GM23338 (cell line): ENCODE measurements around the gene FOXI1. TPM values are rescaled to one million over a fixed set of nuclear protein-coding genes. Genes with fewer than 3 reads are reported as not detected.

Experiments
- ATAC-seq: fragments of 200-7000 bp; cut with Tn5 transposase; 3 replicates; pipeline ENCODE4 v1.9.1; 2020
- DNase-seq: peaks from one replicate; pipeline ENCODE4 v3.0.0-alpha.2; 2015; ENCODE audit warnings: low spot score
- H2AFZ ChIP-seq: fragments of 200-600 bp; sonication (generic); 2 replicates; pipeline ENCODE4 v1.8.0; 2016; ENCODE audit warnings: antibody characterized with exemption, mild to moderate bottlenecking, moderate library complexity
- H3F3A ChIP-seq: fragments of 200-600 bp; sonication (generic); replicated peaks from 2 replicates; pipeline ENCODE4 v1.8.0; 2017; ENCODE audit warnings: antibody characterized with exemption, mixed run types, low read depth
- H3K27ac ChIP-seq: fragments of 200-600 bp; sonication (generic); 2 replicates; pipeline ENCODE4 v1.6.1; 2016; ENCODE audit warnings: low read depth
- H3K27me3 ChIP-seq: fragments of 200-600 bp; sonication (generic); 2 replicates; pipeline ENCODE4 v1.8.0; 2016; ENCODE audit warnings: mild to moderate bottlenecking, mixed run types, moderate library complexity; ENCODE audit not compliant: insufficient read depth
- H3K36me3 ChIP-seq: fragments of 200-600 bp; sonication (generic); 2 replicates; pipeline ENCODE4 v1.8.0; 2016; ENCODE audit warnings: mild to moderate bottlenecking; ENCODE audit not compliant: insufficient read depth
- H3K4me1 ChIP-seq: fragments of 200-600 bp; sonication (generic); 2 replicates; pipeline ENCODE4 v1.8.0; 2016; ENCODE audit warnings: mild to moderate bottlenecking, moderate library complexity; ENCODE audit not compliant: insufficient read depth
- H3K4me2 ChIP-seq: fragments of 200-600 bp; sonication (generic); 2 replicates; pipeline ENCODE4 v1.7.1; 2017; ENCODE audit warnings: mixed run types
- H3K4me3 ChIP-seq: fragments of 200-600 bp; sonication (generic); 2 replicates; pipeline ENCODE4 v1.6.1; 2016; ENCODE audit warnings: mixed run types
- H3K79me2 ChIP-seq: fragments of 200-600 bp; sonication (generic); replicated peaks from 2 replicates; pipeline ENCODE4 v1.8.0; 2017; ENCODE audit warnings: mild to moderate bottlenecking; ENCODE audit not compliant: insufficient read depth
- H3K9me2 ChIP-seq: fragments of 200-600 bp; sonication (generic); 2 replicates; pipeline ENCODE4 v1.8.0; 2017; ENCODE audit not compliant: insufficient read depth
- H4K20me1 ChIP-seq: fragments of 200-600 bp; sonication (generic); replicated peaks from 2 replicates; pipeline ENCODE4 v1.8.0; 2017; ENCODE audit warnings: mild to moderate bottlenecking; ENCODE audit not compliant: insufficient read depth
- H3K27ac Mint-ChIP-seq: 2 replicates; pipeline ENCODE4 v1.8.0; 2020; ENCODE audit warnings: inconsistent platforms, mild to moderate bottlenecking, moderate library complexity, mixed read lengths
- H3K27me3 Mint-ChIP-seq: 3 replicates; pipeline ENCODE4 v1.8.0; 2022; ENCODE audit warnings: low read depth, mild to moderate bottlenecking, moderate library complexity, mixed read lengths, inconsistent platforms; ENCODE audit not compliant: insufficient read depth, poor library complexity
- H3K36me3 Mint-ChIP-seq: 3 replicates; pipeline ENCODE4 v1.8.0; 2021; ENCODE audit warnings: low read depth, mild to moderate bottlenecking, inconsistent platforms, moderate library complexity, mixed read lengths
- H3K4me1 Mint-ChIP-seq: 3 replicates; pipeline ENCODE4 v1.8.0; 2020; ENCODE audit warnings: mild to moderate bottlenecking, inconsistent platforms, mixed read lengths
- H3K4me3 Mint-ChIP-seq: 3 replicates; pipeline ENCODE4 v1.8.0; 2021; ENCODE audit warnings: moderate library complexity, mild to moderate bottlenecking, inconsistent platforms, mixed read lengths
- H3K9me3 Mint-ChIP-seq: 3 replicates; pipeline ENCODE4 v1.8.0; 2020; ENCODE audit warnings: moderate library complexity, mild to moderate bottlenecking, inconsistent platforms, mixed read lengths
- CREB1 ChIP-seq: fragments of 250-450 bp; sonication (Bioruptor Pico); IDR thresholded peaks from 2 replicates; pipeline ENCODE4 v1.5.0; 2020; ENCODE audit warnings: low read depth, mild to moderate bottlenecking, moderate library complexity
- CTCF ChIP-seq, 2 experiments: fragments of 200-600 bp in 1 of 2; sonication (generic) in 1 of 2; conservative IDR thresholded peaks; 2 replicates each; pipeline versions ENCODE4 v1.5.1 to v1.6.1; 2016 to 2017; ENCODE audit warnings: antibody characterized with exemption in 2 of 2, low read depth in 2 of 2, mild to moderate bottlenecking in 2 of 2, moderate library complexity in 1 of 2
- EZH2 ChIP-seq: fragments of 200-600 bp; sonication (generic); IDR thresholded peaks from one replicate; pipeline ENCODE4 v1.8.0; 2017; ENCODE audit warnings: antibody characterized with exemption, mild to moderate bottlenecking, low read depth; ENCODE audit not compliant: unreplicated experiment
- EZH2phosphoT487 ChIP-seq: fragments of 200-600 bp; sonication (generic); IDR thresholded peaks from one replicate; pipeline ENCODE4 v1.8.1; 2018; ENCODE audit warnings: antibody characterized with exemption; ENCODE audit not compliant: unreplicated experiment
- JUNB ChIP-seq: IDR thresholded peaks from one replicate; pipeline ENCODE4 v1.6.1; 2016; ENCODE audit warnings: antibody characterized with exemption; ENCODE audit not compliant: unreplicated experiment
- NANOG ChIP-seq: IDR thresholded peaks from 2 replicates; pipeline ENCODE4 v1.6.1; 2016; ENCODE audit warnings: antibody characterized with exemption, borderline replicate concordance
- POLR2AphosphoS5 ChIP-seq: IDR thresholded peaks from 2 replicates; pipeline ENCODE4 v1.6.1; 2016; ENCODE audit warnings: antibody characterized with exemption, low read depth
- STAT1 ChIP-seq: IDR thresholded peaks from one replicate; pipeline ENCODE4 v1.6.1; 2016; ENCODE audit warnings: antibody characterized with exemption; ENCODE audit not compliant: unreplicated experiment
- ZNF114 ChIP-seq: fragments of 250-450 bp; sonication (Bioruptor Pico); IDR thresholded peaks from 2 replicates; pipeline ENCODE4 v1.5.0; 2020; ENCODE audit warnings: mild to moderate bottlenecking, moderate library complexity
- ZNF331 ChIP-seq: fragments of 250-450 bp; sonication (Bioruptor Pico); IDR thresholded peaks from 2 replicates; pipeline ENCODE4 v1.5.0; 2020; ENCODE audit warnings: low read depth, mild to moderate bottlenecking, moderate library complexity
- polyA plus RNA-seq: library from polyadenylated mRNA; unstranded; fragments of >200 nt; fragmentation: Nextera tagmentation; extraction: Ambion mirVana; gene quantifications from 2 replicates; pipeline ENCODE4 v1.2.1, GENCODE V29; 2016
- total RNA-seq: library from RNA; depleted of rRNA; stranded (reverse); fragments of >200 nt; shearing (Covaris generic); gene quantifications from 2 replicates; pipeline ENCODE4 v1.2.3, GENCODE V29; 2014
- TF ChIP-seq, protein P1 (sequence below): IDR thresholded peaks from 2 replicates; pipeline ENCODE4 v1.6.1; 2016; ENCODE audit warnings: antibody characterized with exemption
- TF ChIP-seq, protein P2 (sequence below): IDR thresholded peaks from one replicate; pipeline ENCODE4 v1.6.1; 2018; ENCODE audit warnings: antibody characterized with exemption; ENCODE audit not compliant: unreplicated experiment
- TF ChIP-seq, protein P3 (sequence below): fragments of 250-450 bp; sonication (Bioruptor Pico); IDR thresholded peaks from 2 replicates; pipeline ENCODE4 v1.5.0; 2020; ENCODE audit warnings: mild to moderate bottlenecking, moderate library complexity

FOXI1 gene
- total and polyA plus RNA-seq, 2 experiments from 2014 or later: not detected

GRCh38 chr5:170117736-170118135, 12.0 kb downstream of the FOXI1 start:
- Histone ChIP-seq H3K36me3 (no peaks in the 10 kb centered on the region), H4K20me1 (no peaks in the 10 kb centered on the region), H3K27ac (no peak overlapping the region), H3K4me1 (peaks cover 11% of the 10 kb centered on the region), H2AFZ (no peak overlapping the region), H3K9me2 (peaks cover 9% of the 10 kb centered on the region; the same call in 1 of the 2 replicates), H3K79me2 (no peaks in the 10 kb centered on the region), H3K4me3 (no peak overlapping the region), H3F3A (no peaks in the 10 kb centered on the region), H3K4me2 (no peak overlapping the region), H3K27me3 (no peaks in the 10 kb centered on the region)
- H3K9me3 Mint-ChIP-seq: peaks cover 21% of the 10 kb centered on the region
- ATAC-seq (no peak), DNase-seq (no peak)
- TF ChIP-seq, protein P1, sequence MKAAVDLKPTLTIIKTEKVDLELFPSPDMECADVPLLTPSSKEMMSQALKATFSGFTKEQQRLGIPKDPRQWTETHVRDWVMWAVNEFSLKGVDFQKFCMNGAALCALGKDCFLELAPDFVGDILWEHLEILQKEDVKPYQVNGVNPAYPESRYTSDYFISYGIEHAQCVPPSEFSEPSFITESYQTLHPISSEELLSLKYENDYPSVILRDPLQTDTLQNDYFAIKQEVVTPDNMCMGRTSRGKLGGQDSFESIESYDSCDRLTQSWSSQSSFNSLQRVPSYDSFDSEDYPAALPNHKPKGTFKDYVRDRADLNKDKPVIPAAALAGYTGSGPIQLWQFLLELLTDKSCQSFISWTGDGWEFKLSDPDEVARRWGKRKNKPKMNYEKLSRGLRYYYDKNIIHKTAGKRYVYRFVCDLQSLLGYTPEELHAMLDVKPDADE: no peak
- TF ChIP-seq ZNF331 (CRISPR knock-in tag): no peak
- TF ChIP-seq, protein P2, sequence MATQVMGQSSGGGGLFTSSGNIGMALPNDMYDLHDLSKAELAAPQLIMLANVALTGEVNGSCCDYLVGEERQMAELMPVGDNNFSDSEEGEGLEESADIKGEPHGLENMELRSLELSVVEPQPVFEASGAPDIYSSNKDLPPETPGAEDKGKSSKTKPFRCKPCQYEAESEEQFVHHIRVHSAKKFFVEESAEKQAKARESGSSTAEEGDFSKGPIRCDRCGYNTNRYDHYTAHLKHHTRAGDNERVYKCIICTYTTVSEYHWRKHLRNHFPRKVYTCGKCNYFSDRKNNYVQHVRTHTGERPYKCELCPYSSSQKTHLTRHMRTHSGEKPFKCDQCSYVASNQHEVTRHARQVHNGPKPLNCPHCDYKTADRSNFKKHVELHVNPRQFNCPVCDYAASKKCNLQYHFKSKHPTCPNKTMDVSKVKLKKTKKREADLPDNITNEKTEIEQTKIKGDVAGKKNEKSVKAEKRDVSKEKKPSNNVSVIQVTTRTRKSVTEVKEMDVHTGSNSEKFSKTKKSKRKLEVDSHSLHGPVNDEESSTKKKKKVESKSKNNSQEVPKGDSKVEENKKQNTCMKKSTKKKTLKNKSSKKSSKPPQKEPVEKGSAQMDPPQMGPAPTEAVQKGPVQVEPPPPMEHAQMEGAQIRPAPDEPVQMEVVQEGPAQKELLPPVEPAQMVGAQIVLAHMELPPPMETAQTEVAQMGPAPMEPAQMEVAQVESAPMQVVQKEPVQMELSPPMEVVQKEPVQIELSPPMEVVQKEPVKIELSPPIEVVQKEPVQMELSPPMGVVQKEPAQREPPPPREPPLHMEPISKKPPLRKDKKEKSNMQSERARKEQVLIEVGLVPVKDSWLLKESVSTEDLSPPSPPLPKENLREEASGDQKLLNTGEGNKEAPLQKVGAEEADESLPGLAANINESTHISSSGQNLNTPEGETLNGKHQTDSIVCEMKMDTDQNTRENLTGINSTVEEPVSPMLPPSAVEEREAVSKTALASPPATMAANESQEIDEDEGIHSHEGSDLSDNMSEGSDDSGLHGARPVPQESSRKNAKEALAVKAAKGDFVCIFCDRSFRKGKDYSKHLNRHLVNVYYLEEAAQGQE: no peak
- no peak for TF ChIP-seq STAT1
- TF ChIP-seq ZNF114 (CRISPR knock-in tag): no peak
- TF ChIP-seq CTCF (conservative IDR thresholded peaks at IDR 0.05; ENCODE audit: low read depth in 2 of 2): no peak
- TF ChIP-seq EZH2phosphoT487: no peak
- no peak for TF ChIP-seq POLR2AphosphoS5
- no peak for TF ChIP-seq JUNB
- no peak for TF ChIP-seq CREB1 (CRISPR knock-in tag)
- no peak for TF ChIP-seq NANOG
- TF ChIP-seq, protein P3, sequence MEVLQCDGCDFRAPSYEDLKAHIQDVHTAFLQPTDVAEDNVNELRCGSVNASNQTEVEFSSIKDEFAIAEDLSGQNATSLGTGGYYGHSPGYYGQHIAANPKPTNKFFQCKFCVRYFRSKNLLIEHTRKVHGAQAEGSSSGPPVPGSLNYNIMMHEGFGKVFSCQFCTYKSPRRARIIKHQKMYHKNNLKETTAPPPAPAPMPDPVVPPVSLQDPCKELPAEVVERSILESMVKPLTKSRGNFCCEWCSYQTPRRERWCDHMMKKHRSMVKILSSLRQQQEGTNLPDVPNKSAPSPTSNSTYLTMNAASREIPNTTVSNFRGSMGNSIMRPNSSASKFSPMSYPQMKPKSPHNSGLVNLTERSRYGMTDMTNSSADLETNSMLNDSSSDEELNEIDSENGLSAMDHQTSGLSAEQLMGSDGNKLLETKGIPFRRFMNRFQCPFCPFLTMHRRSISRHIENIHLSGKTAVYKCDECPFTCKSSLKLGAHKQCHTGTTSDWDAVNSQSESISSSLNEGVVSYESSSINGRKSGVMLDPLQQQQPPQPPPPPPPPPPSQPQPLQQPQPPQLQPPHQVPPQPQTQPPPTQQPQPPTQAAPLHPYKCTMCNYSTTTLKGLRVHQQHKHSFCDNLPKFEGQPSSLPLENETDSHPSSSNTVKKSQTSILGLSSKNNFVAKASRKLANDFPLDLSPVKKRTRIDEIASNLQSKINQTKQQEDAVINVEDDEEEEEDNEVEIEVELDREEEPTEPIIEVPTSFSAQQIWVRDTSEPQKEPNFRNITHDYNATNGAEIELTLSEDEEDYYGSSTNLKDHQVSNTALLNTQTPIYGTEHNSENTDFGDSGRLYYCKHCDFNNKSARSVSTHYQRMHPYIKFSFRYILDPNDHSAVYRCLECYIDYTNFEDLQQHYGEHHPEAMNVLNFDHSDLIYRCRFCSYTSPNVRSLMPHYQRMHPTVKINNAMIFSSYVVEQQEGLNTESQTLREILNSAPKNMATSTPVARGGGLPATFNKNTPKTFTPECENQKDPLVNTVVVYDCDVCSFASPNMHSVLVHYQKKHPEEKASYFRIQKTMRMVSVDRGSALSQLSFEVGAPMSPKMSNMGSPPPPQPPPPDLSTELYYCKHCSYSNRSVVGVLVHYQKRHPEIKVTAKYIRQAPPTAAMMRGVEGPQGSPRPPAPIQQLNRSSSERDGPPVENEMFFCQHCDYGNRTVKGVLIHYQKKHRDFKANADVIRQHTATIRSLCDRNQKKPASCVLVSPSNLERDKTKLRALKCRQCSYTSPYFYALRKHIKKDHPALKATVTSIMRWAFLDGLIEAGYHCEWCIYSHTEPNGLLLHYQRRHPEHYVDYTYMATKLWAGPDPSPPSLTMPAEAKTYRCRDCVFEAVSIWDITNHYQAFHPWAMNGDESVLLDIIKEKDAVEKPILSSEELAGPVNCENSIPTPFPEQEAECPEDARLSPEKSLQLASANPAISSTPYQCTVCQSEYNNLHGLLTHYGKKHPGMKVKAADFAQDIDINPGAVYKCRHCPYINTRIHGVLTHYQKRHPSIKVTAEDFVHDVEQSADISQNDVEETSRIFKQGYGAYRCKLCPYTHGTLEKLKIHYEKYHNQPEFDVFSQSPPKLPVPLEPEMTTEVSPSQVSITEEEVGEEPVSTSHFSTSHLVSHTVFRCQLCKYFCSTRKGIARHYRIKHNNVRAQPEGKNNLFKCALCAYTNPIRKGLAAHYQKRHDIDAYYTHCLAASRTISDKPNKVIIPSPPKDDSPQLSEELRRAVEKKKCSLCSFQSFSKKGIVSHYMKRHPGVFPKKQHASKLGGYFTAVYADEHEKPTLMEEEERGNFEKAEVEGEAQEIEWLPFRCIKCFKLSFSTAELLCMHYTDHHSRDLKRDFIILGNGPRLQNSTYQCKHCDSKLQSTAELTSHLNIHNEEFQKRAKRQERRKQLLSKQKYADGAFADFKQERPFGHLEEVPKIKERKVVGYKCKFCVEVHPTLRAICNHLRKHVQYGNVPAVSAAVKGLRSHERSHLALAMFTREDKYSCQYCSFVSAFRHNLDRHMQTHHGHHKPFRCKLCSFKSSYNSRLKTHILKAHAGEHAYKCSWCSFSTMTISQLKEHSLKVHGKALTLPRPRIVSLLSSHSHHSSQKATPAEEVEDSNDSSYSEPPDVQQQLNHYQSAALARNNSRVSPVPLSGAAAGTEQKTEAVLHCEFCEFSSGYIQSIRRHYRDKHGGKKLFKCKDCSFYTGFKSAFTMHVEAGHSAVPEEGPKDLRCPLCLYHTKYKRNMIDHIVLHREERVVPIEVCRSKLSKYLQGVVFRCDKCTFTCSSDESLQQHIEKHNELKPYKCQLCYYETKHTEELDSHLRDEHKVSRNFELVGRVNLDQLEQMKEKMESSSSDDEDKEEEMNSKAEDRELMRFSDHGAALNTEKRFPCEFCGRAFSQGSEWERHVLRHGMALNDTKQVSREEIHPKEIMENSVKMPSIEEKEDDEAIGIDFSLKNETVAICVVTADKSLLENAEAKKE (CRISPR knock-in tag): no peak
- no peak for TF ChIP-seq EZH2
- H3K36me3 Mint-ChIP-seq: peaks cover 13% of the 10 kb centered on the region
- peaks cover 6% of the 10 kb centered on the region for H3K27me3 Mint-ChIP-seq
- no peak overlapping the region for H3K4me3 Mint-ChIP-seq
- peaks cover 14% of the 10 kb centered on the region for H3K4me1 Mint-ChIP-seq
- no peak overlapping the region for H3K27ac Mint-ChIP-seq
